GM21737 (cell line): Measurements from ENCODE around the gene CACFD1.

Experiments used
- ATAC-seq: cut with Tn5 transposase; IDR thresholded peaks from one replicate; pipeline ENCODE4 v1.9.1; 2021; ENCODE audit warnings: mild to moderate bottlenecking, moderate library complexity; ENCODE audit not compliant: unreplicated experiment

CACFD1 gene

GRCh38 chr9:133515615-133516255, 56.0 kb downstream of the CACFD1 start:
- no peak for ATAC-seq

GRCh38 chr9:133516256-133516960, 56.6 kb downstream of the CACFD1 start:
- no peak for ATAC-seq

DNA sequence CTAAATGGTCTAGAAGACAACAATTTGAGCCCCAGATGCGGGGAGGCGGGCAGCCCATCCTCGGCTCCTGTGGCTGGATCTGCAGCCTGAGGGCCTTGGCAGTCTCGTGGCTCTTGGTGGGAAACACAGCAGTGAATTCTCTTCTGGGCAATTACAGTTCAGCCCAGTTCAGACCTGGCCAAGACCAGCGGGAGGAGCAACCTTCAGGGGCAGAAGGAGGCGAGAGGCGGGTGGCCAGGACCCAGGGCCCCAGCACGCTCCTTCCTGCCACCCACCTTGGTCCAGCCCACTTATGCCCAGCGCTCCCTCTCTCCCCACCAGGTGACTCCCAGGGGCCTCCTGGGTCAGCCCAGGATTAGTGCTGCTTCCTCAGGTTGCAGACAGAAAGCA, 57.2 kb downstream of the CACFD1 start:
- no peak for ATAC-seq

DNA sequence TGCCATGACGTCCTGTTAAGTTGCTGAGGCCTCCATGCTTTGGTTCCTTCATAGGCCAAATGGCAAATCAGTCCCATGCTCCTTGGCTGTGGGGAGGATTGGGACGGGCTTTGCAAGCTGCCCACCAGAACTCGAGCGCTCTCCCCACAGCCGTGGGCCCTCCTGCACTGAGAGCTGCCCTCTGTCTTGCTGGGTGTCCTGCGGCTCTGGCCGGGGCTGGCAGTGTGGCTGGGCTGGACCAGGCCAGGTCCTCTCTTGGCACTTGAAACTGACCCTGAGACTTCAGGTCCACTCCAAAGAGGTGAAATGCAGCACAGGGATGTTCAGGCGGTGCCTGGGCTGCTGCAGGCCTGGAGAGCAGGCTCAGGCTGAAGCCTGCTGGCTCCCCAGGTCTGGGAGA, 57.9 kb downstream of the CACFD1 start:
- ATAC-seq = no peak

GRCh38 chr9:133518200-133518599, 58.4 kb downstream of the CACFD1 start:
- no peak for ATAC-seq

DNA sequence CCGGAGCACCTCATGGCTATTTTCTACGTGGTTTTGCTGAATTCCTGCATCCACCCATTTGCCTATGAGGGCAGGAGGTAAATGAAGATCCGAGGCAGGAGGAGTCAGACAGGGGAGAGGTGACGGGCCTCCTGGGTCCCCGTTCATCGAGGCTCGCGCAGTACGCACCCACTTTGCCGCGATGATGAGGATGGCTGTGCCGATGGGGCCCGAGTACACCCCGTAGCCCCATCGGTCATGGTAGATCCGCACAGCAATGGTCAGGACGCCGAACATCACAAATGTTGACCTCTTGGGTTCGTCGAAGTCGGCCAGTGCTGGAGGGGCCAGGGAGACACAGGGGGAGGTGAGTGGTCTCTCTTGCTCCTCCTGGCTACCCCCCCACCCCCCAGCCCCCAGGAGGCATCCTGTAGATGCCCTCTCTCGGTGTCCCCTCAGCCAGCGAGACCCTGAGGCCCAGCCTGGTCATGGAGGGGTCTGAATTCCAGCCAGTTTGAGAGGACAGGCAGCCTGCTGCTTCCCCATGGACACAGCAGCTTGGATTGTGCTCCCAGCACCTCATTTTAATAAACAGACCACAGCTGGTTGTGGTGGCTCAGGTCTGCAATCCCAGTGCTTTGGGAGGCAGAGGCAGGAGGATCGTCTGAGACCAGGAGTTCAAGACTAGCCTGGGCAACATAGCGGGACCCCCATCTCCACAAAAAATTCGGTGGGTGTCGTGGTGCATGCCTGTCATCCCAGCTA, 59.1 kb downstream of the CACFD1 start:
- no peak for ATAC-seq

GRCh38 chr9:133519693-133520092, 59.9 kb downstream of the CACFD1 start:
- no peak for ATAC-seq

- no peak for ATAC-seq
These were observed 60.5 kb downstream of the CACFD1 start for GRCh38 chr9:133520121-133520835.
